Keratinocyte (primary cell): Measurements from ENCODE around the gene COTL1.

Source experiments
- CTCF ChIP-seq, 3 experiments: IDR thresholded peaks in 1 of 3; conservative IDR thresholded peaks in 1 of 3; optimal IDR thresholded peaks in 1 of 3; 2 replicates in 2 of 3; 3 replicates in 1 of 3; pipeline versions ENCODE3 to v1.5.1; 2011; ENCODE audit warnings: low read length in 3 of 3, mild to moderate bottlenecking in 3 of 3, moderate library complexity in 2 of 3, control low read depth in 1 of 3, inconsistent platforms in 1 of 3; ENCODE audit not compliant: insufficient read depth in 2 of 3; ENCODE audit errors: extremely low read depth in 1 of 3
- EZH2 ChIP-seq: IDR thresholded peaks from one replicate; pipeline ENCODE4 v1.6.1; 2012; ENCODE audit warnings: inconsistent platforms, mild to moderate bottlenecking, low read length, moderate library complexity

- TF ChIP-seq CTCF (optimal IDR thresholded peaks at IDR 0.05 in 1 of 3, IDR thresholded peaks at IDR 0.05 in 1 of 3, conservative IDR thresholded peaks at IDR 0.05 in 1 of 3; ENCODE audit: extremely low read depth in 1 of 3, insufficient read depth in 2 of 3, low read length in 3 of 3) (no peak), EZH2 (no peak)
Observed at GRCh38 chr16:84616515-84616914, 1.4 kb downstream of the COTL1 start.
